Spleen (tissue), 7 donors: ENCODE measurements around the gene WDR47.

Experiments
- POLR2AphosphoS5 ChIP-seq, 3 donors: sonication (generic); formaldehyde crosslinking; IDR thresholded peaks; one replicate each; pipeline ENCODE4 v1.5.1; 2017; ENCODE audit warnings: antibody characterized with exemption in 3 of 3
- TF ChIP-seq, protein P1 (sequence below), 11 experiments: fragments of 200-600 bp in 7 of 11; fragments of 450-650 bp in 4 of 11; sonication (generic) in 4 of 11; IDR thresholded peaks in 8 of 11; conservative IDR thresholded peaks in 3 of 11; 1 replicate in 7 of 11; 2 replicates in 4 of 11; pipeline versions ENCODE4 v1.4.0 to v1.8.0; 2016 to 2021; ENCODE audit warnings: antibody characterized with exemption in 11 of 11, inconsistent platforms in 4 of 11, mild to moderate bottlenecking in 1 of 11
- donor health status: DM: no; HTN: no; CAD: no; lungs with moderate emphysema.
- donor health status: DM: no; HTN: no; CAD: no.
- donor health status: DM: no; HTN: no; CAD: no.

DNA sequence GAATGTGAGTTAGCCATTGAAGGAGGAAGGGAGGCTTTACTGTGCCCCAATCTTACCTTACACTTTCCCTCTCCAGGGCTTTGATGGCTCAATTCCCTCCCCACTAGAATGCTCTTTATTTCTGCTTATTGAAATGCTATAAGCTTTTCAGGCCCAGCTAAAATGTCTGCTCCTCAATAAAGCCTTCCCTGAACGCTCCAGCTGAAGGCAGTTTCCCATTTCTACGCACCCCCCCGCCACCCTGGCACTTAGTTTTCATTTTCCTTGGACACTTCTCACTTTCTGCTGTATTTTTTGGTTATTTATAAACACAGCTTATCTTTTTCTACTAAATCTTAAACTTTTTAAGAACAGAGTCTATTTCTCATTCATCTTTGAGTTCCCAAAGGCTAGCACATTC lies 41.6 kb upstream of the WDR47 start:
- TF ChIP-seq POLR2AphosphoS5 (IDR thresholded peaks at IDR 0.05) = no peak
- TF ChIP-seq, protein P1, sequence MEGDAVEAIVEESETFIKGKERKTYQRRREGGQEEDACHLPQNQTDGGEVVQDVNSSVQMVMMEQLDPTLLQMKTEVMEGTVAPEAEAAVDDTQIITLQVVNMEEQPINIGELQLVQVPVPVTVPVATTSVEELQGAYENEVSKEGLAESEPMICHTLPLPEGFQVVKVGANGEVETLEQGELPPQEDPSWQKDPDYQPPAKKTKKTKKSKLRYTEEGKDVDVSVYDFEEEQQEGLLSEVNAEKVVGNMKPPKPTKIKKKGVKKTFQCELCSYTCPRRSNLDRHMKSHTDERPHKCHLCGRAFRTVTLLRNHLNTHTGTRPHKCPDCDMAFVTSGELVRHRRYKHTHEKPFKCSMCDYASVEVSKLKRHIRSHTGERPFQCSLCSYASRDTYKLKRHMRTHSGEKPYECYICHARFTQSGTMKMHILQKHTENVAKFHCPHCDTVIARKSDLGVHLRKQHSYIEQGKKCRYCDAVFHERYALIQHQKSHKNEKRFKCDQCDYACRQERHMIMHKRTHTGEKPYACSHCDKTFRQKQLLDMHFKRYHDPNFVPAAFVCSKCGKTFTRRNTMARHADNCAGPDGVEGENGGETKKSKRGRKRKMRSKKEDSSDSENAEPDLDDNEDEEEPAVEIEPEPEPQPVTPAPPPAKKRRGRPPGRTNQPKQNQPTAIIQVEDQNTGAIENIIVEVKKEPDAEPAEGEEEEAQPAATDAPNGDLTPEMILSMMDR (IDR thresholded peaks at IDR 0.05 in 8 of 11, conservative IDR thresholded peaks at IDR 0.05 in 3 of 11) = no peak
